Neuronal stem cell (in vitro differentiated cells): ENCODE results near the gene AJUBA.

Experiments used
- DNase-seq: peaks from one replicate; pipeline ENCODE4 v3.0.0-alpha.2; 2013; ENCODE audit warnings: low spot score
- H2AFZ ChIP-seq: one replicate; pipeline ENCODE4 v1.6.1; 2013; ENCODE audit warnings: mild to moderate bottlenecking, low read length, inconsistent platforms
- H2AK5ac ChIP-seq: 2 replicates; pipeline ENCODE4 v1.6.1; 2013; ENCODE audit warnings: low read depth, mild to moderate bottlenecking, inconsistent platforms, low read length, moderate library complexity, mixed read lengths
- H2BK120ac ChIP-seq: 2 replicates; pipeline ENCODE4 v1.6.1; 2013; ENCODE audit warnings: low read depth, mild to moderate bottlenecking, inconsistent platforms, low read length, moderate library complexity, mixed read lengths
- H2BK12ac ChIP-seq: one replicate; pipeline ENCODE4 v1.6.1; 2013; ENCODE audit warnings: low read length, inconsistent platforms
- H2BK15ac ChIP-seq: 2 replicates; pipeline ENCODE4 v1.6.1; 2013; ENCODE audit warnings: mild to moderate bottlenecking, low read length, inconsistent platforms, mixed read lengths
- H2BK5ac ChIP-seq: one replicate; pipeline ENCODE4 v1.6.1; 2013; ENCODE audit warnings: inconsistent platforms, mild to moderate bottlenecking, low read length, moderate library complexity
- H3K14ac ChIP-seq: one replicate; pipeline ENCODE4 v1.6.1; 2013; ENCODE audit warnings: low read length, inconsistent platforms
- H3K18ac ChIP-seq: 2 replicates; pipeline ENCODE4 v1.6.1; 2013; ENCODE audit warnings: low read length, inconsistent platforms
- H3K23ac ChIP-seq: 2 replicates; pipeline ENCODE4 v1.6.1; 2013; ENCODE audit warnings: low read depth, mild to moderate bottlenecking, mixed read lengths, low read length, inconsistent platforms; ENCODE audit not compliant: poor library complexity
- H3K27ac ChIP-seq: replicated peaks from 3 replicates; pipeline ENCODE4 v1.5.1; 2013; ENCODE audit warnings: low read length, inconsistent platforms
- H3K27me3 ChIP-seq, 3 experiments: 2 replicates each; pipeline ENCODE4 v1.6.1; 2013; ENCODE audit warnings: low read length in 3 of 3, mild to moderate bottlenecking in 2 of 3, inconsistent platforms in 1 of 3, low read depth in 1 of 3, mixed read lengths in 1 of 3, moderate library complexity in 1 of 3; ENCODE audit not compliant: control insufficient read depth in 3 of 3, insufficient read depth in 3 of 3
- H3K36me3 ChIP-seq, 2 donors: replicated peaks in 1 of 2; 2 replicates each; pipeline ENCODE4 v1.6.1; 2013; ENCODE audit warnings: low read length in 2 of 2; ENCODE audit not compliant: control insufficient read depth in 2 of 2, insufficient read depth in 2 of 2
- H3K4ac ChIP-seq: 2 replicates; pipeline ENCODE4 v1.6.1; 2013; ENCODE audit warnings: inconsistent platforms, mild to moderate bottlenecking, low read length, moderate library complexity
- H3K4me1 ChIP-seq, 2 donors: 1 replicate in 1 of 2; 2 replicates in 1 of 2; pipeline ENCODE4 v1.6.1; 2013; ENCODE audit warnings: low read length in 2 of 2, low read depth in 1 of 2; ENCODE audit not compliant: control insufficient read depth in 2 of 2, insufficient read depth in 1 of 2
- H3K4me2 ChIP-seq: one replicate; pipeline ENCODE4 v1.6.1; 2013; ENCODE audit warnings: mild to moderate bottlenecking, low read length, inconsistent platforms; ENCODE audit not compliant: insufficient read depth, poor library complexity, severe bottlenecking
- H3K4me3 ChIP-seq, 2 donors: 2 replicates each; pipeline ENCODE4 v1.5.1; 2013; ENCODE audit warnings: low read length in 2 of 2, mild to moderate bottlenecking in 2 of 2, inconsistent platforms in 1 of 2, moderate library complexity in 1 of 2
- H3K79me1 ChIP-seq: one replicate; pipeline ENCODE4 v1.6.1; 2013; ENCODE audit warnings: low read depth, mild to moderate bottlenecking, inconsistent platforms, low read length, moderate library complexity
- H3K9ac ChIP-seq: one replicate; pipeline ENCODE4 v1.6.1; 2013; ENCODE audit warnings: mild to moderate bottlenecking, low read depth, low read length, inconsistent platforms; ENCODE audit not compliant: poor library complexity
- H3K9me3 ChIP-seq, 2 donors: replicated peaks in 1 of 2; 2 replicates each; pipeline versions ENCODE3 to v1.6.1; 2013; ENCODE audit warnings: low read length in 2 of 2, mild to moderate bottlenecking in 2 of 2, inconsistent platforms in 1 of 2, low read depth in 1 of 2, mixed read lengths in 1 of 2, moderate library complexity in 1 of 2; ENCODE audit not compliant: control insufficient read depth in 2 of 2, insufficient read depth in 1 of 2
- H4K8ac ChIP-seq: one replicate; pipeline ENCODE4 v1.6.1; 2013; ENCODE audit warnings: low read depth, mild to moderate bottlenecking, inconsistent platforms, low read length, moderate library complexity
- H4K91ac ChIP-seq: one replicate; pipeline ENCODE4 v1.6.1; 2013; ENCODE audit warnings: low read length, low read depth, mild to moderate bottlenecking, inconsistent platforms; ENCODE audit not compliant: poor library complexity
- WGBS, 2 donors: extraction: QIAGEN DNeasy Blood & Tissue Kit; methylation state at CpG; one replicate each; pipeline ENCODE4 v1.1.7; 2013; ENCODE audit warnings: missing lambda C conversion rate in 2 of 2, mixed read lengths in 1 of 2; ENCODE audit not compliant: insufficient read length in 2 of 2, insufficient replicate concordance in 1 of 2; ENCODE audit errors: extremely low coverage in 2 of 2; 5-methylcytosine and 5-hydroxymethylcytosine counted together

AJUBA gene

GRCh38 chr14:23021434-23021833 lies 39.1 kb upstream of the AJUBA start:
- H3K9me3 ChIP-seq = no peaks in the 10 kb centered on the region
- H4K8ac ChIP-seq = no peak overlapping the region
- WGBS, 2 donors = no CpG with 5 or more reads among the region's 9 CpGs
- no peak overlapping the region for H2BK5ac ChIP-seq
- H3K79me1 ChIP-seq = no peaks in the 10 kb centered on the region
- H3K9ac ChIP-seq = no peak overlapping the region
- DNase-seq = no peak
- H3K27me3 ChIP-seq = no peaks in the 10 kb centered on the region
- H3K4ac ChIP-seq = no peak overlapping the region
- no peak overlapping the region for H2AFZ ChIP-seq
- H3K14ac ChIP-seq = no peak overlapping the region
- H3K4me2 ChIP-seq = no peak overlapping the region
- no peak overlapping the region for H3K18ac ChIP-seq
- H2BK12ac ChIP-seq = no peak overlapping the region
- no peak overlapping the region for H3K4me3 ChIP-seq
- no peak overlapping the region for H3K23ac ChIP-seq
- H2AK5ac ChIP-seq = no peak overlapping the region
- H3K4me1 ChIP-seq = peaks cover 2 to 13% of the 10 kb centered on the region in 2 donors
- H3K27ac ChIP-seq = no peak overlapping the region
- no peak overlapping the region for H2BK15ac ChIP-seq
- peaks cover 12 to 29% of the 10 kb centered on the region in 2 donors for H3K36me3 ChIP-seq
- H4K91ac ChIP-seq = no peak overlapping the region
- no peak overlapping the region for H2BK120ac ChIP-seq

DNA sequence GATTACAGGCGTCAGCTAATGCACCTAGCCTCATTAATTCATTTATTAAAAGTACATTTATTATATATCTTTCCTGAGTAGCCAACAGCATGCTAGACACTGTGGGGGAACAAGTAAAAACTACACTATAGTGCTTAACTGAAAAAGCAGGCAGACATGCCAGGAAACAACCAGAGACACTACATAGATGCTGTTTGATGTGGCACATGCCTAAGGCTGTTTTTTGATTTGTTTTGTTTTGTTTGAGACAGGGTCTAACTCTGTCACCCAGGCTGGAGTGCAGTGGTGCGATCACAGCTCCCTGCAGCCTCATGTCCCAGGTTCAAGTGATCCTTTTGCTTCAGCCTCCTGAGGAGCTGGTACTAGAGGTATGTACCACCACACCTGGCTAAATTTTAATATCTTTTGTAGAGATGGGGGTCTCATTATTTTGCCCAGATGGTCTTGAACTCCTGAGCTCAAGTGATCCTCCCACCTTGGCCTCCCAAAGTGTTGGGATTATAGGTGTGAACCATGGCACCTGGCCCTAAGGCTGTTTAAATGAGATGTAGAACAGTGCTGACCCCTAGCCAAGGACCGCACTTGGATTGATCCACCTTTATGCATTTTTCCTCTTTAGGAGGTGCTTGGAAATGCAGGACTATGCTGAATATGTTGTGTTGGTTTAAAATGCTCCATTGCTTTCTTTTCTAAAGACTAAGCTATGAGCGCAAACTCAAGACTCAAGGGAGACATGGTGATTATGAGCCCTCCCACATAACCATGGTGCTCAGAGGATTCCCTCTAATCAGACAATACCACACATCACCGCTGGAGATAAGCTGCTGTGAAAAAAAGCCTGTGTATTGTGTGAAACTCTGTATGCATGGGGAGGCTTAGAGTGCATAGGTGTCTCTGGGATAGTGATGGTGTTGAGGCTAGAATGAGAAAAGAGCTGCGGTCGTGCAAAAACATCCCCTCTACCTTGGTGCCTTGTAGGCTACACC lies 38.1 kb upstream of the AJUBA start:
- Histone ChIP-seq H4K8ac (no peak overlapping the region), H3K9ac (no peak overlapping the region), H2BK15ac (no peak overlapping the region), H2AK5ac (no peak overlapping the region), H2BK120ac (no peak overlapping the region), H3K23ac (no peak overlapping the region), H3K4ac (no peak overlapping the region), H3K4me3 (no peak overlapping the region), H3K4me1 (peaks cover 2 to 9% of the 10 kb centered on the region in 2 donors), H3K36me3 (peaks cover 5 to 19% of the 10 kb centered on the region in 2 donors), H2AFZ (no peak overlapping the region), H4K91ac (no peak overlapping the region), H3K9me3 (no peaks in the 10 kb centered on the region), H3K14ac (no peak overlapping the region), H2BK5ac (no peak overlapping the region), H2BK12ac (no peak overlapping the region), H3K4me2 (no peak overlapping the region), H3K79me1 (no peaks in the 10 kb centered on the region), H3K27ac (no peak overlapping the region), H3K18ac (no peak overlapping the region), H3K27me3 (no peaks in the 10 kb centered on the region)
- WGBS, 2 donors = no CpG with 5 or more reads among the region's 7 CpGs
- DNase-seq = no peak

- no peaks in the 10 kb centered on the region for H3K79me1 ChIP-seq
- no peak overlapping the region for H3K9ac ChIP-seq
- H3K27me3 ChIP-seq = no peaks in the 10 kb centered on the region
- H2AFZ ChIP-seq = no peak overlapping the region
- H2BK5ac ChIP-seq = no peak overlapping the region
- no peak overlapping the region for H2BK15ac ChIP-seq
- DNase-seq = no peak
- no peak overlapping the region for H2BK12ac ChIP-seq
- no peak overlapping the region for H3K14ac ChIP-seq
- no peak overlapping the region for H3K27ac ChIP-seq
- no peak overlapping the region for H3K4ac ChIP-seq
- no peaks in the 10 kb centered on the region for H3K36me3 ChIP-seq
- H4K8ac ChIP-seq = no peak overlapping the region
- no peak overlapping the region for H3K4me2 ChIP-seq
- H4K91ac ChIP-seq = no peak overlapping the region
- H3K23ac ChIP-seq = no peak overlapping the region
- H2BK120ac ChIP-seq = no peak overlapping the region
- H3K4me1 ChIP-seq = peaks cover 0 to 4% of the 10 kb centered on the region in 2 donors
- no peaks in the 10 kb centered on the region for H3K9me3 ChIP-seq
- H2AK5ac ChIP-seq = no peak overlapping the region
- no peak overlapping the region for H3K4me3 ChIP-seq
- no peak overlapping the region for H3K18ac ChIP-seq
These were observed 35.8 kb upstream of the AJUBA start for GRCh38 chr14:23018107-23018506.

DNA sequence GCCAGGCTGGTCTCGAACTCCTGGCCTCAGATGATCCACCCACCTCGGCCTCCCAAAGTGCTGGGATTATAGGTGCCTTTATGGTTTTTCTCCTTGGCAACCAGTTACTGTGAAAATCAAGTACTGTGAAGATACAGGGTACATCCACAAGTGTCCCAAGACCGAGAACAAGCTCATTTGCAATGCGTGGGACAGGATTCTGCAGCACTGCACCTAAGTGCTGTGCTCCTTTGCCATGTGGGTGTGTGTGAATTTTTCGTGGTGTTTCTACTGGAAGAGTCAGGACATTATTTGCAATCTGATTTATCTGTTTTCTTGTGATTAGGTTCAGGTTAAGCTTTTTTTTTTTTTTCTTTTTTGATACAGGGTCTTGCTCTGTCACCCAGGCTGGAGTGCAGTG lies 34.7 kb upstream of the AJUBA start:
- Histone ChIP-seq H2BK12ac (no peak overlapping the region), H3K9ac (no peak overlapping the region), H4K8ac (no peak overlapping the region), H3K79me1 (no peaks in the 10 kb centered on the region), H3K4me2 (no peak overlapping the region), H2BK5ac (no peak overlapping the region), H3K23ac (no peak overlapping the region), H2AK5ac (no peak overlapping the region), H2AFZ (no peak overlapping the region), H4K91ac (no peak overlapping the region), H3K4me3 (no peak overlapping the region), H2BK15ac (no peak overlapping the region), H2BK120ac (no peak overlapping the region), H3K14ac (no peak overlapping the region), H3K4me1 (peaks cover 0 to 4% of the 10 kb centered on the region in 2 donors), H3K18ac (no peak overlapping the region), H3K9me3 (no peaks in the 10 kb centered on the region), H3K27ac (no peak overlapping the region), H3K4ac (no peak overlapping the region), H3K27me3 (no peaks in the 10 kb centered on the region), H3K36me3 (no peaks in the 10 kb centered on the region)
- no CpG with 5 or more reads among the region's 5 CpGs for WGBS, 2 donors
- no peak for DNase-seq
